Vagina (tissue), 2 donors: ENCODE data around the gene PI4KB.

Source experiments
- POLR2A ChIP-seq, 2 donors: fragments of 450-650 bp; IDR thresholded peaks; one replicate each; pipeline ENCODE4 v1.6.1; 2017; ENCODE audit warnings: antibody characterized with exemption in 2 of 2, mild to moderate bottlenecking in 2 of 2, moderate library complexity in 2 of 2
- POLR2AphosphoS5 ChIP-seq, 2 donors: sonication (generic); formaldehyde crosslinking; IDR thresholded peaks; one replicate each; pipeline ENCODE4 v1.9.0; 2017; ENCODE audit warnings: antibody characterized with exemption in 2 of 2, mild to moderate bottlenecking in 2 of 2, low read depth in 1 of 2; ENCODE audit not compliant: insufficient read depth in 1 of 2
- TF ChIP-seq, protein P1 (sequence below), 3 experiments: fragments of 450-650 bp in 2 of 3; fragments of 200-600 bp in 1 of 3; sonication (generic) in 1 of 3; IDR thresholded peaks; one replicate each; pipeline ENCODE4 v1.5.1; 2017 to 2019; ENCODE audit warnings: antibody characterized with exemption in 3 of 3, mild to moderate bottlenecking in 2 of 3, moderate library complexity in 2 of 3

DNA sequence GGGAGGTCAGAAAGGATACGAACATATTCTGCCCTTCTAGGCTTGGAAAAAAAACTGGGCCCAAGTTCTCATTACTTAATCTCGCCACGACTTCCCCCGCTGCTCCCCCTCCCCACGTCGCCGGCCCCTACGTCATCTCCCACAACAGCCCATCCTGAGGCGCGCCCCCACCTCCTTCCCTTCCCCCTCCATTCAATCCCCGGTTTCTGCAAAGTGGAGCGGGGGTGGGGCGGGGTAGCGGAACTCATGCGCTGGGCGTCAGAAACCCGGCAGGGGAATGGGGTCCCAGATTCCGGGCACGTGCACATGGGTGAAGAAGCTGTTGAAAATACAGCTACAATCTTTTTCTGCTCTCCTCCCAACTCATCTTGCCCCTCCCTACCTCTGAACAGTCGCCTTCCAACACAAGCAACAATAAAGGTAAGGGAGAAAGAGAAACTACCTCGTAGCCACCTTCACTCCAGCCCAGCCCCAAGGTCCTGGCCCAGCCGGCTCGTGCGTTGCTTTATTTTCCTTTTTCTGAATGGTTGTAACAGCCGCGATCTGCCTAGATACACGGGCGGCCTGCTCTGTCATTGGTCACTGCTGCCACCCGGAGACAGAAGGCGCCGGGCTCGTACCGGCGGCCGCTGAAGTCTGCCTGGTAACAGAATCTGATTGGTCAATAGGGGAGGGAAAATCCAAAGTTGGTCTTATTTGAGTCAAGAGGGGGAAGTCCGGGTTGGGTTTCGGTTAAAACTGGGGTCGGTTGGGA lies 19.7 kb upstream of the PI4KB start, which contains the start of gene RFX5:
- TF ChIP-seq, protein P1, sequence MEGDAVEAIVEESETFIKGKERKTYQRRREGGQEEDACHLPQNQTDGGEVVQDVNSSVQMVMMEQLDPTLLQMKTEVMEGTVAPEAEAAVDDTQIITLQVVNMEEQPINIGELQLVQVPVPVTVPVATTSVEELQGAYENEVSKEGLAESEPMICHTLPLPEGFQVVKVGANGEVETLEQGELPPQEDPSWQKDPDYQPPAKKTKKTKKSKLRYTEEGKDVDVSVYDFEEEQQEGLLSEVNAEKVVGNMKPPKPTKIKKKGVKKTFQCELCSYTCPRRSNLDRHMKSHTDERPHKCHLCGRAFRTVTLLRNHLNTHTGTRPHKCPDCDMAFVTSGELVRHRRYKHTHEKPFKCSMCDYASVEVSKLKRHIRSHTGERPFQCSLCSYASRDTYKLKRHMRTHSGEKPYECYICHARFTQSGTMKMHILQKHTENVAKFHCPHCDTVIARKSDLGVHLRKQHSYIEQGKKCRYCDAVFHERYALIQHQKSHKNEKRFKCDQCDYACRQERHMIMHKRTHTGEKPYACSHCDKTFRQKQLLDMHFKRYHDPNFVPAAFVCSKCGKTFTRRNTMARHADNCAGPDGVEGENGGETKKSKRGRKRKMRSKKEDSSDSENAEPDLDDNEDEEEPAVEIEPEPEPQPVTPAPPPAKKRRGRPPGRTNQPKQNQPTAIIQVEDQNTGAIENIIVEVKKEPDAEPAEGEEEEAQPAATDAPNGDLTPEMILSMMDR (IDR thresholded peaks at IDR 0.05) = no peak
- TF ChIP-seq POLR2AphosphoS5 (IDR thresholded peaks at IDR 0.05; ENCODE audit: insufficient read depth in 1 of 2, low read depth in 1 of 2) (peak; percentile 73 to 82), POLR2A (IDR thresholded peaks at IDR 0.05) (peak in 1 of 2 donors; percentile 44)
